Renal cortex interstitium (tissue), 11 donors: ENCODE results near the gene DST. TPM values are rescaled to one million over a fixed set of nuclear protein-coding genes. Genes with fewer than 3 reads are reported as not detected.
"Not testable (repeated sequence)": the region's sequence is repeated elsewhere in the genome, so short reads cannot be mapped to it uniquely, and the experiment has no call there.

Experiments used
- DNase-seq, 11 donors: peaks; one replicate each; pipeline ENCODE4 v3.0.0-alpha.2; 2013; ENCODE audit warnings: low read depth in 9 of 11, low spot score in 4 of 11; ENCODE audit errors: extremely low read depth in 1 of 11
- polyA plus RNA-seq, 3 donors: library from polyadenylated mRNA; unstranded; fragments of 120-200 nt; gene quantifications; one replicate each; pipeline ENCODE4 v1.2.1, GENCODE V29; 2013; ENCODE audit not compliant: insufficient read length in 3 of 3

Gene DST
- polyA plus RNA-seq, 3 donors = 196 to 227 (median 206) TPM

GRCh38 chr6:56671651-56672461 lies 29.2 kb upstream of the DST start:
- no peak for DNase-seq

DNA sequence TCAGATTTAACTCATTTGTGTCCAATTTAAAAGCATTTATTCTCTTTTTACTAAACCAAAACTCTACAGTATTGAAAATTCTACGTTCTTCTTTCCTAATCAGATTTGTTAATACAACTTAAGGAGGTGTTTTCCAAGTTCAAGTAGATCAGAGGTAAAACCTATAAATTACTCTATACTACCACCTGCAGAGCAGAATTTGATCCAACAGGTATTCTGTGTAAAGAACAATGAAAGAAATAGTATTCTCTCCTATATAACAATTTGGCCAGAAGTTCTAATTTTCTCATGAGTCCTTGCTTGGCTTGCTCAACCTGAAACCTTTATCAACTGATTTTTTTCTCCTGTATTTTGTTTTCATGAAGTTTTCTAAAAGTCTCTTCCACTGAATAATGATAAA lies 28.5 kb upstream of the DST start:
- no peak for DNase-seq

- no peak for DNase-seq
These were observed 26.4 kb upstream of the DST start for GRCh38 chr6:56669041-56669440.

GRCh38 chr6:56668158-56668557 lies 25.5 kb upstream of the DST start:
- no peak for DNase-seq

DNA sequence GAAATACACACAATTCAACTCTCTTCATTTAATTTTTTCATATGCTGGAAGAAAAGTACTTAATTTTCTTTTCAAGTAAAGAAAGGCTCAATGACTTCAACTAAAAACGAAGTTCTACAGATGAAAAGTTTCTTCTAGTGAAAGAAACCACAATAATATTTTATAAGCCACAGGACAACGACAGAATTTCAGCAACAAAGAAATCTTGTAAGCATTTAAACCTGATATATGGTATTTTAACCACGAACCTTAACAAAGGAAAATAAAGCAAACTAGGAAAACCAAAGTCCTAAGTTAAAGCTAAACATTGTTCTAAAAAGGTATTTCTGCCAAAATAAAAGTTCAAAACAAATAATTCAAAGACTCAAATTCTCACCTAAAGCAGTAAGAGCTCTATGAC lies 24.6 kb upstream of the DST start:
- DNase-seq = no peak

DNA sequence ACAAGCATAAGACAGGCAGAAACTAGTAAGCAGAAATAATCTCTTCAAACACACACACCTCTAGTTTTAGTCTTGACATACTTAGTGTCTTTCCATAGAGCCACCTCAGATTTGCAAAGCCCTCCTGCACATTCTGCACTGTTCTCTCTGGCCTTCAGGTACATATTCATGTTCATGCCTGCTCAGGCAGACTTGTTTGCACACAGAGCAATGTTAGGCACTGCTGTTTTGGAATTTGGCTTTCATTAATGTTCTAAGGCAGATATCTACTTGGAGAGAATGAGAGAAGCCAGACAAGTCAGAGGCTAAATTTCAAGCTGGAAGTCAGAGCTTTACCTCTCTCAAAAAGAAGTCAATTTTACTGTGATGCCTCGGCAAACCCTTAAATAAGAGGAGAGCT lies 21.3 kb upstream of the DST start:
- no peak for DNase-seq

- DNase-seq = peak in 1 of 11 donors; percentile 18
These were observed 20.7 kb upstream of the DST start for GRCh38 chr6:56663344-56663743.

- not testable (repeated sequence) for DNase-seq
These were observed 18.6 kb upstream of the DST start for GRCh38 chr6:56661338-56661737.

GRCh38 chr6:56660381-56660730 lies 17.7 kb upstream of the DST start:
- DNase-seq = no peak

GRCh38 chr6:56659721-56660380 lies 17.2 kb upstream of the DST start:
- DNase-seq = no peak

GRCh38 chr6:56658326-56658725 lies 15.6 kb upstream of the DST start:
- no peak for DNase-seq

DNA sequence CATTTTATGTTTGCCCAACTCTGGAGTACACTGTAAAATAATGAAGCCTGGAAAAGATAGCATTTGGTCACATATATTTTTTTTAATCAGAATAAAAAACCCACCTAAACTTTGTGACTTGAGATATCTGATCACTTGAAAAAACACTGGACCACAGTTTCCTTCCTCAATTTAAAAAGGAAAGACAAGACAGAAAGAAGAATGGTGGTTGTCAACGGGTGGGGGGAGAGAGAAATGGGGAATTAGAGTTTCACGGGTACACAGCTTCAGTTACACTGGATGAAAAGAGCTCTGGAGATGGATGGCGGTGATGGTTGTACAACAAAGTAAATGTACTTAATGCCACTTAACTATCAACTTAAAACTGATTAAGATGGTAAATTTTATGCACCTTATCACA lies 14.7 kb upstream of the DST start:
- no peak for DNase-seq

GRCh38 chr6:56656466-56656865 lies 13.8 kb upstream of the DST start:
- DNase-seq = no peak

DNA sequence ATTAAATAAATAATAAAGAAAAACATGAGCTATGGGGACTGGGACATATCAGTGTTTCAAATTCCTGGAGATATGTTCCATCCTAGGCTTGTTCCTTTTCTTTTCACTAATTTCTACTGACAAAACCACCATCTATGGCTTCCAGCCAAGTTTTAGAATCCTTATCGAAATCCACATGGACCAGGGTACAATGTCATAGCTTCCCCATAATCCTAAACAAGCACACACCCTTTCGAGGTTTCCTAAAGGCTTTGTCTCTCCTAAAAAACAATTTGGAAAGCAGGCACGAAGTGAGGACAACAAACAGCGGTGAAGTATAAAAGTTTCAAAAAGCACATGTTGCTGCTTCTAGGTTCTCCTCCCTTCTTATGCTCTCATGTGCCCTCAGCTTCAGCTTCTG lies 13.3 kb upstream of the DST start:
- DNase-seq = no peak

DNA sequence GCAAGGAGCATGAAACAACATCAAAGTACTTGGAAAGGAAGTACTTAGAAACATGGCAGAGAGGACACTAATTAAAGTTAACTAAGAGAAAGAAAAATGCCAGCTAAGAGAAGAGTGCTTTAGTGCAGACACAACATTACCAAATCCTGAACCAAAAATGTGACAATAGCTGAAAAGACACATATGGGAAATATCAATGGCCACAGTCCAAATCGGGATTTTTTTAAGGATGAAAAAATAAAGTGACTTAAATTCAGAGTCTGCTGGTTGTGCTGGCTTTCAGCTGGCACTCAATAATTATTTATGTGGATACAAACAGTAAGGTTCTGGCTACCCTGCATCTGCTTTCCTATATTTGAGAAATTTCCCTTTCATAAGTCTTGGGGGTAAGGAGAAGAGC lies 12.6 kb upstream of the DST start:
- DNase-seq = no peak

GRCh38 chr6:56652994-56653393 lies 10.3 kb upstream of the DST start:
- no peak for DNase-seq

GRCh38 chr6:56652231-56652630 lies 9.5 kb upstream of the DST start:
- DNase-seq = no peak

DNA sequence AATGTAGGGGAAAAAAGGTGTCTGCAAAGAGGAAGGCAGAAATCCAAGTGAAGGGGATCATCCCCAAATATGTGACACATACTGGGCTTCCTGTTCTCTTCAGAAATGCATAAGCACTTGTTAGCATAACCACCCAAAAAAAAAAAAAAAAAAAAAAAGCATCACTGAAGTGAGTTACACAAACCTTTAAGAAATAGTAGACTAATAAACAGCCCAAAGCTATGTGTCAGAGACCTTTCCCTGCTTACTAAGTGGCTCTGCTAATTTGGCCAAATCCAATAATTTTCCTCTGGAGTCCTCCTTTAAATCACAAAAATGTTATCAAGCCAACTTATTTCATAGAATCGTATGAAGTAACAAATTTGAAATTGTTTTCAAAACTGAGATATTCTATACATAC lies 7.5 kb upstream of the DST start:
- no peak for DNase-seq

DNA sequence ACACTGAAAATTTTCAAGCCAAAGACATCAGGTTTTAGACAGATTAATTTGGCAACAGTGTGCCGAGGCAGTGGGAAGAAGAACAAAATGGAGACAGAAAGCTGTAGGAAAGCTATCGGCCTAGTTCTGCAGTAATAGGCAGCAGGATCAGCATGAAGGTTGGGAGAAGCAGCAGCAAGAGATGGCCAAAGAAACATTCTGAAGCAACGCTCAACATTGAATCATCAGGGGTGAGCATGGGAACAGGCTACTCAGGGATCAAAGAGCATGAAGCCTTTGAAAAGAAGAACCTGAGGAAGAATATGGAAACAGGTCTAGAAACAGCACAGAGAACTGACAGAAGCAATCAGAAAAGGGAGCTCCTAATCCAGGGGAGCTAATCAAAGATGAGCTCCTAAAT lies 7.1 kb upstream of the DST start:
- DNase-seq = no peak

- no peak for DNase-seq
These were observed 6.5 kb upstream of the DST start for GRCh38 chr6:56649053-56649769.
